SK-MEL-5 (cell line): ENCODE results near the gene EIF3L. TPM values are rescaled to one million over a fixed set of nuclear protein-coding genes. Genes with fewer than 3 reads are reported as not detected.

ENCODE experiments used
- DNase-seq: peaks from one replicate; pipeline ENCODE4 v3.0.0-alpha.2; 2016; ENCODE audit warnings: low read depth, low spot score
- in situ Hi-C: cut with HindIII; loops from 2 replicates; pipeline ENCODE4 v1.10.0; 2016; ENCODE audit warnings: low sequenced_read_pairs, high pct_unique_total_duplicates, low pct_unique_long_range_greater_than_20kb
- total RNA-seq: library from RNA; depleted of rRNA; stranded (reverse); fragments of >200 nt; shearing (Covaris generic); gene quantifications from 2 replicates; pipeline ENCODE4 v1.2.3, GENCODE V29; 2014

EIF3L gene
- total RNA-seq, 1 experiment from 2014 or later, result 804 TPM

- no peak for DNase-seq
- in situ Hi-C loops, result no loop called here
These were observed 63.0 kb downstream of the EIF3L start for GRCh38 chr22:37912171-37912570.

DNA sequence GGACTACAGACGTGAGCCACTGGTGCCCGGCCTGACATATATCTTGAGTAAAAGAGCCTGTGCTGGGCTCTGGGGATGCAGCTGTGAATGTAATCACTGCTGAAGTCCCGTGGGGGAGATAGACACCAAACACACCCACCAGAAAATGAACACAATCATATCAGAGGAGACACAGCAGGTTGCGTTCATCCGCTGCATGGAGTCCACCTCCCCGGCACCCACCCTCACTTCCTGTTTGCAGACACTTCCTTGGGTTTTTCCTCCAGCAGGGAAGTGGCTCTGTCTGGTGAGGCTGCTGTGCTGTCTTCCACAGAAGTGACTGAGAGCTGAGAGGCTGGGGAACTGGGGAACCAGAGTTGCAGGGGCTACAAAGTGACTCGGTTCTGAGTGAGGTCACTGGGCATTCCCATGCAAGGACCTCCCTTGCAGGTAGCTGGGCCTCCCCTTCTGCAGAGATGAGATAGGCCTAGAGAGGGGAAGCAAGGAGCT is 64.1 kb downstream of the EIF3L start:
- DNase-seq, result no peak
- in situ Hi-C loops, result no loop called here

- in situ Hi-C loops, result no loop called here
- DNase-seq, result no peak
These were observed 67.1 kb downstream of the EIF3L start for GRCh38 chr22:37916311-37916710.

GRCh38 chr22:37917874-37918548 is 68.8 kb downstream of the EIF3L start:
- in situ Hi-C loops, result no loop called here
- DNase-seq, result no peak

GRCh38 chr22:37918580-37919270 is 69.5 kb downstream of the EIF3L start:
- in situ Hi-C loops, result no loop called here
- DNase-seq, result no peak

DNA sequence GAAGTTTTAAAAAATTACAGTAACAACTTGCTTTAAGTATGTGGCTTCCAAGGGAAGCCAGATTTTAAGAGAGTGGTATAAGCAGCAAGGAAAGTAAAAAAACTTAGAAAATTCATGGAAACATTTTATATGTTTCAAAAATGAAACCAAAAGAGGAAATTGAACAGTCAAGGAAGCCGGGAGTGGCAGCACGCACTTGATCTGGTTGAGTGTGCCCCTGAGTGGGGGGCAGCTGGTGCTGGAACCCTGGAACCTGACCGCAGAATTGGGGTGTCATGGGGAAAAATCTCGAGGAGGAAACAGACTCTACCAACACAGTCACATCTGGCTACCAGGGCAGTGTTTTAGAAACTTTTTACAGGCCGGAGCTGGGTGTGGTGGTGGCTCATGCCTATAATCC is 70.9 kb downstream of the EIF3L start:
- in situ Hi-C loops, result no loop called here
- DNase-seq, result no peak

DNA sequence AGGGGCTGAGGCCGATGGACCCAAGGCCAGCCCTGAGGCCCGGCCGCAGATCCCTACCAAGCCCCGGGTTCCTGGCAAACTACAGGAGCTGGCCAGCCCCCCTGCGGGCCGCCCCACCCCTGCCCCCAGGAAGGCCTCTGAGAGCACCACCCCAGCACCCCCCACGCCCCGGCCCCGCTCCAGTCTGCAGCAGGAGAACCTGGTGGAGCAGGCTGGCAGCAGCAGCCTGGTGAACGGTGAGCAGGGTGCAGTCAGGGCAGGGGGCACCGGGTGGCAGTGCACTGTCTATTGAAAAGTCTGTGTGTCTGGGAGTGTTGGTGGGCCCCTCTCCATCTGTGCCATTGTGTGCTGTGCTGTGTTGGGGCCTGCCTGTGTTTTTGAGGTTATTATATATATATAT is 73.0 kb downstream of the EIF3L start:
- in situ Hi-C loops, result no loop called here
- DNase-seq, result no peak

DNA sequence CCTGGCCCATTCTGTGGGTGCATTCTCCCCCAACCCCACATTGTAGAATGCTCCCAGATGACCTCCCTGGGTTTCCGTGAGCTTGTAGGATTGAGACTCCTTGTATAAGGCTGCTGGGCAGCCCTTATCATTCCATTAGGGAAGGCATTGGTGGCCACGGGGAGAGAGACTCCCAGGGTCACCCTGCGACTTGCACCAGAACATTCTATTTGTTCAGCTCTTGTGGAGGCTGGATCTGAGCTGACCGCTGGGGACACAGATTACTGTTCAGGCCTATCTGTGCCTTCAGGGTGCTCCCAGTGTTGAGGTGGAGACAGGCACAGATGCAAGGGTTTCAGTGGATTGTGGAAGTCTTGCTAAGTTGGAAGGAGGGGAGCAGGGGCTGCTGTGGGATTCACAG is 74.7 kb downstream of the EIF3L start:
- in situ Hi-C loops, result no loop called here

GRCh38 chr22:37924386-37925065 is 75.3 kb downstream of the EIF3L start:
- in situ Hi-C loops, result no loop called here
- DNase-seq, result no peak

More for the DNA sequence above, 74.7 kb downstream of the EIF3L start:
- no peak for DNase-seq

DNA sequence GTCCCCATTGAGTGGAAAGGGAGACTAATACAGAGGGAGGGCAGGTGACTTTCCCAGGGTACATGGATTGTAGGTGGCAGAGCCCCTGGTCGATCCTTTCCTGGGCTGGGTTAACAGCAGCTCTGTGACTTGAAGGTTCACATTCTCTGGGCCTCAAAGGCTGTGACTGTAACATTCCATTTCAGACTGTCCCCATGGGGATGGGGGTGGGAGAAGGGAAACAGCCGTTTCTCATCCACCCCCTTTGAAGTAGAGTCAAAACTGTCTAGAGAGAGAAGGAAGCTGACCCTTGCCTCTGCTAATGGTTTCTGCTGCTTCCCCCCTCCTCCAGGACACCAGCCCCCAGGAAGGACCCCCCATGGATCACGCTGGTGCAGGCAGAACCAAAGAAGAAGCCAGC is 76.1 kb downstream of the EIF3L start:
- no peak for DNase-seq
- in situ Hi-C loops, result no loop called here

GRCh38 chr22:37925767-37926166 is 76.5 kb downstream of the EIF3L start:
- DNase-seq, result no peak
- in situ Hi-C loops, result no loop called here

DNA sequence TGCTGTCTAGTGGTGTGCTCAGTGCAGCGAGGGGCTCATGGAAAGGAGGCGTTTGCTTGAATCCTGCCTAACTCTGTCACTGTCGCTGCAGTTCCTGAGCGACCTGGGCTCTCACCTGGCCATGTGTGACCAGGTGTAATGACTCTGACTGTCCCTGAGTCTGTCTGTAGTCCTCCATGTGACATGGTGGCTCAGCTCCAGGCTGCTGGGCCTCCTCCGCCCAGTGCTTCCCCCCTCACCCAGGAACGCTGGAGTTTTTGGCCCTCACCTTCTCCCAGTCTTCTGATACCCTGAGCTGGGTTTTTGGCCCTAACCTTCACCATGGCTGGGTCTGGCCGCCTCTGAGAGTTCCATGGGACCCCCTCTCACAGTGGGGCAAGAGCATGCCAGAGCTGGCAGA is 77.1 kb downstream of the EIF3L start:
- in situ Hi-C loops, result no loop called here
- DNase-seq, result no peak

- in situ Hi-C loops, result no loop called here
- no peak for DNase-seq
These were observed 77.8 kb downstream of the EIF3L start for GRCh38 chr22:37926771-37927636.

DNA sequence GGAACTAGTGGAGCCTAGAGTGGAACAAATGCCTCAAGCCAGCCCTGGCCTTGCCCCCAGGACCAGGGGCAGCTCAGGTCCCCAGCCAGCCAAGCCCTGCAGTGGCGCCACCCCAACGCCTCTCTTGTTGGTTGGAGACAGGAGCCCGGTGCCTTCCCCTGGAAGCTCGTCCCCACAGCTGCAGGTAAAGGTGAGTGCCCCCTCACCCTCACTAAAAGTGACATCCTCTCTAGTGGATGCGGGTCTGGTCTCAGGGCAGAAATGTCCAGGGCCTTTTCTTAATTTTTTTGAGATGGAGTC is 78.4 kb downstream of the EIF3L start:
- DNase-seq, result no peak
- in situ Hi-C loops, result no loop called here

DNA sequence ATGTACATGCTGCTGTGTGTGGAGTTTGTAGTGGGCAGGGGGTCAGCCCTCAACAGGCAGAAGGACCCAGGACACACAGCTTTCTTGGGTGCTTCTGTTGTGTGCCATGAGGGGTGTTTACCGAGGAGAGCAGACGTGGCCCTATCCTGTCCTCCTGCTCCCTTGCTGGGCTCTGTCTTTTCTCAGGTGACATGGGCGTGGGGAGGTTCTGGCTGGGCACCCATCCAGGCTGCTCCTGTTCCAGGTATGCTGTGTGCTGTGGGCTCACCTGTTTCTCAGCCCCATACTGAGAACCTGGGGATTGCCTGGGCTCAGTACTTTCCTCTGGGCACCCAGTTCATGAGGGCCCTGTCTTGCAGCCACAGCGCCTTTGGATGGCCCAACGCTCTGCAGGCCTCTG is 80.2 kb downstream of the EIF3L start:
- no peak for DNase-seq
- in situ Hi-C loops, result no loop called here

DNA sequence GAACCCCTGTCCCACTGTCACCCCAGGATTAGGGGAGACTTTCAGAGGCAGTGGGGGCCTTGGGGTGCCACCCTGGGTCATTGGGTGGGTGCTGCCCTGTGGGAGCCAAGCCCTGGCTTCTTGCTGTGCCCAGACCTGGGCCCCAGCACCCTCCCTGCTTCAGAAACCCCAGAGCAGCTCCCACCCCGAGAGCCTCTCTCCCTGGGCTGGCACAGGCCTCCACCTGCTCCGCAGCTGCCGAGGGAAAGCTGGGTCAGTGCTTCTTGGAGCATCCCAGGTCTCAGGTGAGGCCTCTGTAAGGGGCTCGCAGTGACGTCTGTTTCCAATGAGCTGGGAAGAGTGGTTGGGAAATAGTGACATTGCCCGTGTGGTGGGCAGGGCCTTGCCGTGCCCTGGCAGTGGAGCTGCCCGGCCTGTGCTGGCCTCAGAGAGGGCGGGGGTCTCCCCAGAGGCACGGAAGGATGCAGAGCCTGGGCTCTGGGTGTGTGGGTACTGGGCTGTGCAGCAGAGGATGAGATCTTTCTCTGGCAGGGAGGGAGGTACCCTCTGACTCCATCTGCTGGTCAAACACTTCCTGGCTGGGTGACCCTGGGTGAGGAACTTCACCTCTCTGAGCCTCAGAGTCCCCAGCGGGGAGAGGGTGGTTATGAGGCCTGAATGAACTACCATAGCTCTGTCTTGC is 81.2 kb downstream of the EIF3L start:
- in situ Hi-C loops, result no loop called here
- peak; percentile 51 for DNase-seq

- in situ Hi-C loops, result no loop called here
These were observed 81.8 kb downstream of the EIF3L start for GRCh38 chr22:37930952-37931440.

More at GRCh38 chr22:37930952-37931440, 81.8 kb downstream of the EIF3L start:
- DNase-seq, result no peak
